HG03175 (cell line): Measurements from ENCODE around the gene JUN.
A peak's percentile ranks its signal among the peaks of the same experiment; 100 is the strongest.

Source experiments
- ATAC-seq: cut with Tn5 transposase; IDR thresholded peaks from one replicate; pipeline ENCODE4 v1.9.1; 2021; ENCODE audit warnings: mild to moderate bottlenecking, moderate library complexity; ENCODE audit not compliant: unreplicated experiment

JUN gene

DNA sequence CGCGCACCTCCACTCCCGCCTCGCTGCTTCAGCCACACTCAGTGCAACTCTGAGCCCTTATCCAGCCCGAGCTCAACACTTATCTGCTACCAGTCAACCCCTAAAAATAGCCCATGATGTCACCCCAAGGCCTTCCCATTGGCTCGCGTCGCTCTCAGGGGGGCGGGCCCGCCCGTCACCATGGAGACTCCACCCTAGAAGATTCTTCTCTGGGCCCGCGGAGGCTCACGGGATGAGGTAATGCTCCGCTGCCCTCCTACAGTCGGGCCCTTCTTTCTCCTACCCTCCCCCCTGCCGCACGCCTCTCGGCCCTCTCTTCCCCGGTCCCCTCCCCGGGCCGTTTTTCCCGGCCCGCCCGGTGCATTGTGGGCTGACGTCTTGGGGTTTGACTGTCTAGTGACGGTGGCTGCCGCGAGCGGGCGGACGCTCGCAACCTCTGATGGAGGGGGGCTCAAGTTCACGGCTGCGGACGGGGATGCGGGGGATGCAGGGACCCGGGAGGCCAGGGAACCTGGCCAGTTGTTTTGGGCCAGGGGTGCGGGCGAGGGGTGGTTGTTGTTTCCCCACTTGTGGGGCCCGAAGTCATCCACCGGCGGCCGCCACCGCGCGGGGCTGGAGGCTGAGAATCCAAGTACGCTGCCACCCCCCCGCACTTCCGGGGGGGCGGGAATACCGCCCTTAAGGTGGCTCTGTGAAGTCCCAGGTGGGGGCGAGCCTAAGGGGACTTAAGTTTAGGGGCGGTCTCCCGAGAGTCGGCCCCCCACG lies at the start of gene JUN:
JUN (minus strand) TSS at position 55 of the 765 bp plus-strand sequence. CDS start 977 bp downstream, outside the sequence.
- ATAC-seq, result peak; percentile 75

DNA sequence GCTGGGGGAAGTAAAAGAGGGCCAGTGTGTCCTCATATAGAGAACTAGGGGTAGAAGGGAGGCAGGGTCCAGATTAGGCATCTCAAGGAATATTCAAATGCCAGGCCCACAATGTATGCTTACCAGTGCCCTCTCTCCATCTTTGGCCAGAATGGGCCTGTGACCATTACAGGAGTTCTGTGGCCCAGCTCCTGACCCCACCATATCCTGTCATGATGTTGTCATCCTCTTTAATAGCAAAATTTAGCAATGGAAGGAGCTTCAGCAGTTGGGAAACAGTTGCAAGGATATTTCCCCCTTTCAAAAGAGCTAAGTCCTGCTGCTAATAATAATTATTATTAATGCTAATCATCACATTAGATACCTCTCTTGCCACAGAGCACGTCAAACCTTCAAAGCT lies 49.3 kb upstream of the JUN start:
- no peak for ATAC-seq

- ATAC-seq, result no peak
Measured at GRCh38 chr1:58830291-58830690, 46.4 kb upstream of the JUN start.

DNA sequence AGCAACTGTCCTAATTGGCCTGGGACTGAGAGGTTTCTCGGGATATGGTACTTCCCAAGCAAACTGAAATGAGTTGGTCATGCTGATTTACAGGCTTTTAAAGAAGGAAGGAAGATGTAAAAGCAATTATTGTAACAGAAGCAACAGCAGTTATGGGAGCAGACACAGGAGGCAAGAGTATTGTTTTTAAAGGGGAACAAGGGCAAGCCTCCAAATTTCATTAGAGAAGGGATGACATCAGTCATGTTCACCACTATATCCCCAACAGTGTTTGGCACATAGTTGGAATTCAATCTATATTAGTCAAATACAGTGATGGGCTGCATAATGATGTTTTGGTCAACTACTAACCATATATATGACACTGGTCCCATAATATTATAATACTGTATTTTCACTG lies 46.0 kb upstream of the JUN start:
- no peak for ATAC-seq

GRCh38 chr1:58827298-58827697 lies 43.5 kb upstream of the JUN start:
- ATAC-seq, result no peak

DNA sequence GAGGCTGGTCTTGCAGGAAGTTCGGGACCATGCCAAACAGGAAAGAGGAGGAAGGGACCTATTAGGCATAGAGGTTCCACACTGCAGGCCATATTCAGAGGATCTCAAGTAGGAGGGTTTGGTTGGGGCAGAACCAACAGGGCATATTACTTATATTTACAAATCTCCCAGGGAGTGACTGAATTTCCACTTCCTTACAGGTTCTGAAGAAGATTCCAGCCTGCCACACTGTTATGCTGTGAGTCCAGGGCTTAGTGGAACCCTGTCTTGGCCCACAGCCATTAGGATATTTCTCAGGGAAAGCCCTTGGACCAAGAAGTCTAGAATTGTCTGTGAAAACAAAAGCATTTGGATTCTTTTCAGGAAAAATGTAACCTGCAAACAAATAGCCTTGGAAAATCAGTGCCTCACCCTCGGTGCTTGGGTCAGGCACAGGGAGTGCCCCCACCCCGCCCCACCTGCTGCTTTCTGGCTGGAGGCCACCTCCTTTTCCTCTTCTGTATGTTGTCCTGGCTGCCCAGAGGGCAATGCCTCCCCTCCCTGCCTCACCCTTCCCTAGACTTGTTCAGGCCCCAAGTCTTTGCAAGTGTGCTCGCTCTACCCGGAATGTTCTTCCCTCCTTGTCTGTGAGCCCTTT lies 41.0 kb upstream of the JUN start:
- ATAC-seq, result no peak

- no peak for ATAC-seq
Measured at GRCh38 chr1:58823481-58824010, 39.7 kb upstream of the JUN start.

- no peak for ATAC-seq
Measured at GRCh38 chr1:58821309-58821708, 37.5 kb upstream of the JUN start.

DNA sequence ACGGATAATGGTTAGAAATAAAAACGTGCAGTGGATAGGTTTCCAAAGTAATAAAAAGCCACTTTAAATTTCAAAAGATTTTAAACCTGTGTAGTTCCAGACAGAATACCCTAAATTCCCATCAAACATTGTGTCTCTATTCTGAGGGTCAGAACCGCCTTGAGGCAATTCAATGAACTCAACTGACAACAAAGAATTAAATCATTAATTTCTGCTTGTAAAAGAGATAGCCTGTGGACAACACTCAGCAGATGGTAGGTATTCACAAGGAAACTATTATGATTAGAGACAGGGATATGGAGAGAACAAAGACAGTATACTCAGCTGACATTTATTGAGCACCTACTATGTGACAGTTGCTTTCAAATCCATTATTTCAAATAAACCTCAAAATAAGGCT lies 35.1 kb upstream of the JUN start:
- no peak for ATAC-seq

- ATAC-seq, result no peak
Measured at GRCh38 chr1:58818075-58818474, 34.2 kb upstream of the JUN start.

DNA sequence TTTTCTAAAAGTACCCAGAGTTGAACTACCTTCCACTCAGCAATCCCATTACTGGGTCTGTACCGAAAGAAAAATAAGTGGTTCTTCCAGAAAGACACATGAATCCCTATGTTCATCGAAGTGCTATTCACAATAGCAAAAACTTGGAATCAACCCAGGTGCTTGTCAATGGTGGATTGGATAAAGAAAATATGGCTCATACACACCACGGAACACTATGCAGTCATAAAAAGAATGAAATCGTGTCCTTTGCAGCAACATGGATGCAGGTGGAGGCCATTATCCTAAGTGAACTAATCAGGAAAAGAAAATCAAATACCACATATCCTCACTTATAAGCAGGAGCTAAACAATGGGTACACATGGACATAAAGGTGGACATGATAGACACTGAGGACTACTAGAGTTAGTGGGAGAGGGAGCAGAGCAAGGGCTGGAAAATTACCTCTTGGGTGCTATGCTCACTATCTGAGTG lies 32.9 kb upstream of the JUN start:
- ATAC-seq, result no peak

DNA sequence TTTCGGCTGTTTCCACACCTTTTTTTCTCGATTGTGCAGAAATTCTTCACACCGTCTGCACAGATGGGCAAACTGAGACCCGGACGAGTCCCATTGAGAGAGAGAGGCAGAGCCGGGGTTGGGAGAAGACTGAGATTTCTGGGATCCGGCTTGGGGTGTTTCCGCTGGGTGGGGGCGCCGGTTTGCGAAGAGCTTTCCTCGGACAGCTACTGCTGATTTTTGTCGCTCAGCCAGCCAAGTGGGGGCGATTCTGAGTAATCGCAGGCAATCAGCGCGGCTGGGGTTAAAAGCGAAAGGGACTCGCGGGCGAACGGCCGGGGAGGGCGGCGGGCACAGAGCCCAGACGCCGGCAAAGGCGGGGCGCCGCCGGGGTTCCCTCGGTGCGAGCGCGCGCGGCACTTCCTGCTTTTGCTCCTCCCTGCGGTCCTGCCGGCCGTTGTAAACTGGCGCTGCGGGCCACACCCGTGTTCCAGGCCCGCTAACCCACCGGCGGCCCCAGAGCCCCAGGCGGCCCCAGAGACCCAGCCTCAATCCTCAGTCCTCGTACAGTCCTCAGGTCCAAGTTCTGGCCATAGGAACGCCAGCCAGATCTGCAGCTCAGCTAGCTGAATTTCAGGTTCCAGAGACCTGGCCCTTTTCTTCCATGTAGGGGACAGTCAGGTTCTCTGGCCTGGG lies 32.4 kb upstream of the JUN start:
- ATAC-seq, result peak; percentile 89

DNA sequence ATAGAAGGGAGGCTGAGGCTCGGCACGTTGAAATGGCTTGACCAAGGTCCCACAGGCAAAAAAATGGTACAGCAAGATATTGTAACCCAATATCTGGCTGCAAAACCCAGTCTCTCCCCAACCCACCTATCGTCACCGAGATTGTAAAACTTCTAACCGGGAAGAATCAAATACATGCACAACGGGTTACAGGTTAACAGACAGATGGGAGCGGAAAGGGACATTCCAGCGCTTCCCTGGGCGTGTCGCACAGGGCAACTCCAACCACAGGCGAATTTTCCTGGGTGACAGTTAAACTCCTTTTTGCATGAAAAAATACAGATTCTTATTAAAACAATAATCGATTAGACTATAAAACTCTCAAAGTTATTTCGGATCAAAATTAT lies 31.8 kb upstream of the JUN start:
- ATAC-seq, result peak; percentile 12

- peak; percentile 61 for ATAC-seq
Measured at GRCh38 chr1:58815069-58815685, 31.3 kb upstream of the JUN start.

DNA sequence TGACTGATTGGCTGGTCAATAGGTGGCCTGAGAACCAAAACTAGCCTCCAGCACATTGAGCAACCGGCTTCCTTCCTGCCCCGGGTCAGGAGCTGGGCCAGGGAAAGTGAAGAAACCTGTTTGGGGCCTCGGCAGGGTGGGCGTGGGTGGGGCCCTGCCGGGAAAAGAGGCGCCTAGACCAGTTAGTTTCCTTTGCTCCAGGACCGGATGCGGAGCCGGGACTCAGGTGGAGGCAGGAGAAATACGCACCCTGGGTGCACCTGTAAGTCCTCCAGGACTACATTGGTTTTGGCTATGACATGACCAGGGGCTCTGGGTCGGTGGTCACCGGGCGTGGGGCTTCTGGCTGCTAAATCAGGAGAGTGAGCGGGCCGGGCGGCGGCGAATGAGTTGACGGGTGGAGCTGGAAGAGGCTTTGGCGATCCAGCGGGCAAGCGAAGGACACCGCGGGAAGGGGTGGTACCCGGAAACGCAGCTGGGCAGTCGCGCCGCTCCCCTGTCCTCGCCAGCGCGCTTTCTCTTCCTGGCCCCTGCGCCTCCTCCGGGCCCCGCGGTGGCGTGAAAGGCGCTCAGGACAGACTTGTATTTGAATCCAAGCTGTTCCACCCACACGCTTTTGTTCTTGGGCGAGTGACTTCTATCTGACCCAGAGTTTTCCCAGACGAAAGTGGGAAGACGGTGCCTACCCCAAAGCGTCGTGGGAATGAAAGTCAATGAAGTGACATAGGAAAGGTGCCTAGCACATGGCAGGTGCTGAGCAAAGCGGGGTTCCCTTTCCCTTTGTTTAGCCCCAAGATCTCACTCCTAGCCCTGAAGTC lies 30.6 kb upstream of the JUN start:
- ATAC-seq, result no peak

GRCh38 chr1:58813801-58814200 lies 30.0 kb upstream of the JUN start:
- no peak for ATAC-seq

DNA sequence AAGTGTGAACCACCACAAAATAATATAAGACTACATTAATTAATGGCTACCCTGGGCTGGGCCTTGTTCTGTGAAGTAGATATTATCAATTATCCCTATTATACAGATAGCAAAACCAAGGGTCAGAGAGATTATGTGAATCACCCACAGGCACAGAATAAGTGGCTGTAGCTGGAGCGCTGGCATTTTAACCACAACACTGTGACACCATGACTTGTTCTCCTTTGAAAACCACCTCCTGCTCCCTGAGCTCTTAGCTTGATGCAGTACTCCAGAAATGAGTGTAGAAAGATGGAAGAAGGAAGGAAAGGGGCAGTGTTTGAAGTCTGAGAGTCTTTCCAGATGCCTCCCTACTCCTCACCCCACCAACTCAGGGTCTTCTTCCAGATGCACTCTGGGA lies 29.5 kb upstream of the JUN start:
- no peak for ATAC-seq

DNA sequence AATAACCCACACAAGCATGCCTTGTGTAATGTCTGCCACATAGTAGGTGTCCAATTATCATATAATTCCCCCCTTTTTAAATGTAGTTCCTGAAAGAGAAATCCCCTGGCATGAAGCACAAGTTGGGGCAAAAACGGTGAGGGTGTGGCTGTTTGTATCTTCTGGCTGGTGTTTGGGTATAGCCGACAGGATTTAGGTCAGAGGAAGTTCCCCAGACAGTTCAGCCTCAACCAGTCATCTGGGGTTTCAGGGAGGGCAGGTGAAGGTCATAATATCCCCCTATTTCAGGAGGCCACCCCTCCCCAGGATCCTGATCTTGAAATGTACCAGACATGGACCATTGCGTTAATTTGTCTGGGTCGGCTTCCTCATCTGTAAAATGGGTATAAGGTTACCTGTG lies 29.1 kb upstream of the JUN start:
- ATAC-seq, result no peak

- ATAC-seq, result no peak
Measured at GRCh38 chr1:58812468-58812867, 28.6 kb upstream of the JUN start.

DNA sequence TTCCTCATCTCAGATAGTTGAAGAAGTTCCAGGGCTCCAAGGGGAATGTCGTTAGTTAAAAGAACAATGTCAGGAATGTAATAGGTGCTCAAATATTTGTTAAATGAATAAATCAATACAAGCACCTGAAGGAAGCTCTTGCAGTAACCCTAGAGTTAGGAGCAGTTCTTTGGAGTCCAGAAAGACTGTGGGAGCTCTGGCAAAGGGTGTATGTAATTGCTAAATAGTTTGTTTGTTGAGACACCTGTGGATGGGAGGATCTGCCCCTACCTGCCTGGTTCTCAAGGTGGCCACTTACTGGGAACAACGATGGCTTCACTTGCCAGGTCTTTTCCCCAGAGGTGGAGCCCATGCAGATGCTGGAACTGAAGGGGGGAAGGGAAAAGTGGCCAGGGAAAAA lies 27.5 kb upstream of the JUN start:
- ATAC-seq, result no peak
